Omental fat pad (tissue), 4 donors: ENCODE measurements around the gene LRRC61. TPM values are rescaled to one million over a fixed set of nuclear protein-coding genes. Genes with fewer than 3 reads are reported as not detected.

Experiments used
- ATAC-seq: fragments of 150-250 bp; one replicate; pipeline ENCODE4 v1.9.1; 2016; ENCODE audit warnings: mild to moderate bottlenecking, moderate library complexity; ENCODE audit not compliant: low FRiP score
- DNase-seq: peaks from one replicate; pipeline ENCODE4 v3.0.0-alpha.2; 2019; ENCODE audit warnings: low spot score
- total RNA-seq, 4 donors: library from RNA; depleted of rRNA; stranded (reverse); fragments of >200 nt; gene quantifications; one replicate each; pipeline ENCODE4 v1.1.0, GENCODE V29; 2016
- TF ChIP-seq, protein P1 (sequence below), 3 donors: fragments of 450-650 bp; IDR thresholded peaks; one replicate each; pipeline ENCODE4 v1.5.1; 2016 to 2017; ENCODE audit warnings: antibody characterized with exemption in 3 of 3, mild to moderate bottlenecking in 3 of 3, moderate library complexity in 2 of 3

Gene LRRC61
- total RNA-seq, 4 donors from 2014 or later = 3.2 to 13.4 (median 8.6) TPM

DNA sequence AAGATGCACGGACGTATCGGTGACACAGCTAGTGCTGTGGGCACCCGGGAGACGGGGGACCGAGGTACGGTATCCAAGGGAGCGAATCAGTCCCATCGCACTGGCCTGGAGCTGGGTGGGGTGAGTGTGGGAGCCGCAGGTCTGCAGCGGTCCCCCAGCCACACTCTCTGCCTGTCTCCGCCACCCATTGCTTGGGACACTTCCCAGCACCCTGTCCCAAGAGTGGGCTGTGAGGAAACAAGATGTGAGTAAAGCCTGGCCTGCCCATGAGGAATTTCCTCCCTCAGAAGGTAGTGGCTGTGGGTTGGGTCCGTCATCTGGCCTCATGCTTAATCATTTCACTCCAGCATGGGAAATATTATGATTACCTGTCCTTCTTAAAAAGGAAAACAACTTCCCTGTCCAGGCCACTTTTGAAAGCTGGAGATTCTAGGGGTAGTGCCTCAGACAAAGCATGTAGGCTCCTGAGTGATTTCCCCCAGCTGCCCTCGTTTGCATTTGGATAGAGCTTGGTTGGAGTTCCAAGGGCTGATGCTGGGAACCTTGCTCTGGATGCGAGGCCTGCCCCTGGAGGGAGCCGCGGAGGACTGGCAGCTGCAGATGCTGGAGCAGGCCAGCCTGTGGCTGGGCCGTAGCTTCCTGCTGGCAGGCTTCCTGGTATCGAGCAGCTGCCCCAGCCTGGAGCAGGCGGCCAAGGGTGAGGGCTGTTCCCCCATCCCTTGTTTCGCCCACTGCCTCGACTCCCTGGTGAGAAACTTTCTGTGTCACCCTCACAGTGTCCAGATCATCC, 6.4 kb downstream of the LRRC61 start:
- ATAC-seq (no peak), DNase-seq (no peak)
- TF ChIP-seq, protein P1, sequence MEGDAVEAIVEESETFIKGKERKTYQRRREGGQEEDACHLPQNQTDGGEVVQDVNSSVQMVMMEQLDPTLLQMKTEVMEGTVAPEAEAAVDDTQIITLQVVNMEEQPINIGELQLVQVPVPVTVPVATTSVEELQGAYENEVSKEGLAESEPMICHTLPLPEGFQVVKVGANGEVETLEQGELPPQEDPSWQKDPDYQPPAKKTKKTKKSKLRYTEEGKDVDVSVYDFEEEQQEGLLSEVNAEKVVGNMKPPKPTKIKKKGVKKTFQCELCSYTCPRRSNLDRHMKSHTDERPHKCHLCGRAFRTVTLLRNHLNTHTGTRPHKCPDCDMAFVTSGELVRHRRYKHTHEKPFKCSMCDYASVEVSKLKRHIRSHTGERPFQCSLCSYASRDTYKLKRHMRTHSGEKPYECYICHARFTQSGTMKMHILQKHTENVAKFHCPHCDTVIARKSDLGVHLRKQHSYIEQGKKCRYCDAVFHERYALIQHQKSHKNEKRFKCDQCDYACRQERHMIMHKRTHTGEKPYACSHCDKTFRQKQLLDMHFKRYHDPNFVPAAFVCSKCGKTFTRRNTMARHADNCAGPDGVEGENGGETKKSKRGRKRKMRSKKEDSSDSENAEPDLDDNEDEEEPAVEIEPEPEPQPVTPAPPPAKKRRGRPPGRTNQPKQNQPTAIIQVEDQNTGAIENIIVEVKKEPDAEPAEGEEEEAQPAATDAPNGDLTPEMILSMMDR (IDR thresholded peaks at IDR 0.05) = no peak

DNA sequence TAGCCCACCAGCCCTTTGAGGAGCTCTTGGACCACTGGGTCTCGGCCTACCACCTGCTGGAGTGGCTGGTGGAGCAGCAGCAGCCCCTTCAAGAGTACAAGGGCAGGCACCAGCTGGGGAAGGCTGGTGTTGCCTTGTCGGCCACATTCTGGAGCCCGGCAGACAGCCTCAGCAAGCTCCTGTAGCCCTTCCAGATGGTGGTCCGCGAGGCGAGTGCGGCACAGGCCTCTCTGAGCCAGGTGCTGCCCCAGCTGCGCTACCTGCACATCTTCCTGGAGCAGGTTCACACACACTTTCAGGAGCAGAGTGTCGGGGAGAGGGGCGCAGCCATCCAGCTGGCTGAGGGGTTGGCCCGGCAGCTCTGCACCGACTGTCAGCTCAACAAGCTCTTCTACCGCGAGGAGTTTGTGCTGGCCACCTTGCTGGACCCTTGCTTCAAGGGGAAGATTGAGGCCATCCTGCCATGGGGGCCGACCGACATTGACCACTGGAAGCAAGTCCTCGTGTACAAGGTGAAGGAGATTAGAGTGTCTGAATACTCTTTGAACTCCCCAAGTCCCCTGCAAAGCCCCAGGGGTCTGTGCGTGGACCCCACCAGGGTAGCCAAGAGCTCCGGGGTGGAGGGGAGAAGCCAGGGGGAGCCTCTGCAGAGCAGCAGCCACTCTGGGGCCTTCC, 7.2 kb downstream of the LRRC61 start:
- no peak for DNase-seq

DNA sequence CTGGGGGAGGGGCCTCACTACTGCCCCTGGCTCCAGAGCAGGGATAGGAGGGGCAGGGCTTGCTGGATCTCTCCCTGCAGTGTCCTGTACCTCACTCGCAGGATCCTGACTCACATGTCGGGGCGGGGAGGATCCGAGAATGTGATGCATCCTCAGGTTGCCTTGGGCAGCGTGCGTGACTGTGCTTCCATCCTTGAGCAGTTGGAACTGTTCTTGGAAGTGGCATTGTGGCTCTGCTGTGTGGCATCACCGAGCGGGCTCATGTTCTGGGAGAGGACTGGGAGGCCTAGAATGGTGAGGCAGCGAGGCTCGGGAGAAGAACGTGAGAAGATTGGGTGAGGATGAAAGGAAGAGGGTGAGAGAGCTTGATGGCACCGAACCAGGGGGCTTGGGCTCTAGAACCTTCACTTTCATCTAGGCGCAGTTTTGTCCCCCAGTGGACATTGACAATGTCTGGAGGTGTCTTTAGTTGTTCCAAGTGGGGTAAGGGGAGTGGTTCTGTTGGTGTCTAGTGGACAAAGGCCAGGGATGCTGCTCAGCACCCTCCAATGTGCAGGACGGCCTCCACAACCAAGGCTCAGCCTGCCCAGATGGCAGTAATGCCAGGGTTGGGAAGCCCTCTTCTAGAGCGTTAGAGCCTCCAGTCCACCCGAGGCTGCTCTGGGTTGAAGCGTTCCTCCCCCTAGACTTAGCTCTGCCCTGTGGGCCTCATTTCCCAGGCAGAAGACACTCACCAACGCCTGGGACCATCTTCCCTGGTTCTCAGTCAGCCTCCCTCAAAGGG, 9.9 kb downstream of the LRRC61 start:
- TF ChIP-seq, protein P1 (IDR thresholded peaks at IDR 0.05) = no peak
- DNase-seq (no peak), ATAC-seq (no peak)

More for the DNA sequence above, 7.2 kb downstream of the LRRC61 start:
- TF ChIP-seq, protein P1 (IDR thresholded peaks at IDR 0.05) = no peak
- no peak for ATAC-seq

DNA sequence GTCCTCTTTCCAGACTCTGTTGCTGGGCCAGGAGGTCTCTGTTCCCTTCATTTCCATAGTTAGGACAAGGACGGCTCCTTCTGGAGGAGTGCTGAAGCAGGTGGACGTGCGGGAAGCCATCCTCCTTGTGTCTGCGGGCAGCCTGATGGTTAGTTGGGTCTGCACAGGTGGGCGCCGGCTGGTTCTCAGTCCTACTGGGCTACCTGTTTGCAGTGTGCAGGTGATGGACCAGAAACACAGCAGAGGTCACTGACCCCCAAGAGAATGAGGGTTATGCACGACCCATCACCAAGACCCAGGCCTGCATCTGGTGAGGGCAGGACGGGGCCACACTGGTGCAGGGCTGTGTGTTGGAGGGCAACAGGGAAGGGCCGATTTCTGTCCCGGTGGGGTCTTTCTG, 10.5 kb downstream of the LRRC61 start:
- ATAC-seq (no peak), DNase-seq (no peak)
- TF ChIP-seq, protein P1 (IDR thresholded peaks at IDR 0.05) = no peak

DNA sequence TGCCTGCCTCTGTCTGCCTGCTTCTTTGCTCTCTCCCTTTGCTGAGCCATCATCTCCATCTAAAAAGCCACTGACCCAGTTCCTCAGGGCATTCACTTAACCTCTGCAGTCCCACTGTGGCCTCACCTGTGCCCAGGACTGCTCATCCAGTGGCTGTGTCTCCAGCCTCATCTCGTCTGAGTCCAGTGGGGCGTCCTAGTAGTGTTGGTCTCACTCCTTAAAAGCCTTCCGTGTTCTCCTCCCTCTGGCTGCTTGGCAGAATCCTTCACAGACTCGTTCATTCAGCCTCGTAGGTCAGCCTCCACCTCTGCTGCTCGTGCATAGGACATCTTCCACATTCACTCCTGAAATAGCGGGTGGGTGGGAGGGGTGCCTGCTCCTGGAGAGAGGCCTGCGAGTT, 11.0 kb downstream of the LRRC61 start:
- ATAC-seq (no peak), DNase-seq (no peak)
- TF ChIP-seq, protein P1 (IDR thresholded peaks at IDR 0.05) = no peak

DNA sequence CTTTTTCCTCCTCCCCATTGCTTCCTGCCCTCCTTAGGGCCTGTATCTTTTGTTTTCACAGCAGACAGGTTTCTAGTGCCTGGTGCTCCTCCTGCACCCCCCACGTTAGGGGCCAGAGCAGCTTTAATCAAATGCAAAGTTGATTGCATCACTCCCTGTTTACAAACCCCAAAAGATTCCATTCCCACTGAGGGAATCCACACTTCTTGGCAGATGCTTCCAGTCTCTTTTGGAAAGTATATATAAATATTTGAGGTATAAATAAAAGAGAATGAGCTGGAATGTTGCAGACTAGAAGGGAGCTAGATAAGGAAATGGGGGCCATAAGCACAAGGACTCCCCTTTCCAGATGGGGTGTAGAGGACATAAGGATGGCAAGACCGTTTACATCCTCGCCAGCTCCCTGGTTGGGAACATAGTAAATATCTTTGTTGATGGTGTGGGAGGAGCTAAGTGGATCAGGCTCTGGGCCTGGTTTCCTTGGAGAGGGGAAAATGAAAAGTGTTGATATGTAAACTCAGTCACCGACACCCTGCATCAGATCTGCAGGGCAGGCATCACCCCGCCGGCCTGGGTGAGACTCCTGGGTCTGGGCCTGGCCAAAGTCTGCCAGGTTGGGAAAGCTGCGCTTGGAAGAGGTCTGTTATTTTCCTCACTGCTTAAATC, 12.1 kb downstream of the LRRC61 start:
- TF ChIP-seq, protein P1 (IDR thresholded peaks at IDR 0.05) = no peak
- no peak for DNase-seq
- ATAC-seq = peak; percentile 26
